ENCODE results near the gene AHRR.

Gene AHRR

GRCh38 chr5:351921-352245 lies 30.4 kb downstream of the AHRR start:
- POLR2A ChIA-PET (ENCODE audit: low non-redundant PET): no interaction called here
- CTCF ChIA-PET: no interaction called here
- TF ChIP-seq CTCF (conservative IDR thresholded peaks at IDR 0.05; ENCODE audit: low read depth): no peak
- no peak for DNase-seq (ENCODE audit: low spot score)
- no peak overlapping the region for H3K27ac ChIP-seq

GRCh38 chr5:352639-353611 lies 31.4 kb downstream of the AHRR start:
- no peak overlapping the region for H3K27ac ChIP-seq
- ChIA-PET POLR2A (ENCODE audit: low non-redundant PET) (no interaction called here), CTCF (interaction anchor here (0.7 kb wide), 2 partner anchors 15 to 16 kb away, joined by 3 to 5 read pairs; no protein-coding TSS in a partner anchor)
- no peak for DNase-seq (ENCODE audit: low spot score)
- no peak for TF ChIP-seq CTCF (conservative IDR thresholded peaks at IDR 0.05; ENCODE audit: low read depth)

GRCh38 chr5:353612-354580 lies 32.4 kb downstream of the AHRR start:
- DNase-seq (ENCODE audit: low spot score): no peak
- TF ChIP-seq CTCF (conservative IDR thresholded peaks at IDR 0.05; ENCODE audit: low read depth): no peak
- H3K27ac ChIP-seq: no peak overlapping the region
- ChIA-PET CTCF (interaction anchor here (0.7 kb wide), 3 partner anchors 14 to 27 kb away, joined by 3 to 5 read pairs (median 3); no protein-coding TSS in a partner anchor), POLR2A (ENCODE audit: low non-redundant PET) (no interaction called here)

GRCh38 chr5:354581-355378 lies 33.3 kb downstream of the AHRR start:
- peak overlapping the region; percentile 4; the same call in 1 of the 2 replicates for H3K27ac ChIP-seq
- no peak for TF ChIP-seq CTCF (conservative IDR thresholded peaks at IDR 0.05; ENCODE audit: low read depth)
- POLR2A ChIA-PET (ENCODE audit: low non-redundant PET): no interaction called here
- DNase-seq (ENCODE audit: low spot score): no peak
- CTCF ChIA-PET: no interaction called here

- no peak for TF ChIP-seq CTCF (conservative IDR thresholded peaks at IDR 0.05; ENCODE audit: low read depth)
- peak overlapping the region; percentile 4; the same call in 1 of the 2 replicates for H3K27ac ChIP-seq
- ChIA-PET CTCF (no interaction called here), POLR2A (ENCODE audit: low non-redundant PET) (no interaction called here)
- DNase-seq (ENCODE audit: low spot score): no peak
These were observed 33.9 kb downstream of the AHRR start for GRCh38 chr5:355379-355935.
